ENCODE measurements around the gene MAN1C1.
"Not testable (repeated sequence)": the region's sequence is repeated elsewhere in the genome, so short reads cannot be mapped to it uniquely, and the experiment has no call there.

- not testable (repeated sequence) for TF ChIP-seq CTCF, POLR2A (IDR thresholded peaks at IDR 0.05)
Observed at GRCh38 chr1:25588224-25588623, 28.4 kb upstream of the MAN1C1 start.

Data from body of pancreas (tissue), 4 donors.